OCI-LY7 (cell line): ENCODE data around the gene CNOT10. TPM values are rescaled to one million over a fixed set of nuclear protein-coding genes. Genes with fewer than 3 reads are reported as not detected.

Source experiments
- BruUV-seq: library from RNA; stranded (reverse); fragments of 400-500 nt; replicated peaks from 2 replicates; lab custom pipeline; 2021; lab: Mats Ljungman, UMichigan
- CTCF ChIA-PET: fragments of 300-600 bp; sonication (Branson Sonifier 250); formaldehyde crosslinking; loops from one replicate; lab custom pipeline; 2022; ENCODE audit warnings: antibody characterized with exemption; ENCODE audit not compliant: unreplicated experiment; lab: Charles Lee
- POLR2A ChIA-PET: fragments of 300-600 bp; sonication (Branson Sonifier 250); formaldehyde crosslinking; loops from one replicate; lab custom pipeline; 2022; ENCODE audit warnings: antibody characterized with exemption; lab: Charles Lee
- DNase-seq: peaks from one replicate; pipeline ENCODE4 v3.0.0-alpha.2; 2015; ENCODE audit warnings: low spot score
- H2AFZ ChIP-seq: fragments of 200-600 bp; sonication (generic), shearing (Covaris generic); 2 replicates; pipeline ENCODE4 v1.6.1; 2014; ENCODE audit warnings: mild to moderate bottlenecking, antibody characterized with exemption, low read length, moderate library complexity
- H3K27ac ChIP-seq: fragments of 200-600 bp; sonication (generic); 2 replicates; pipeline ENCODE4 v1.5.1; 2014; ENCODE audit warnings: mixed run types, low read depth, mild to moderate bottlenecking, moderate library complexity, low read length, inconsistent platforms; ENCODE audit not compliant: poor library complexity, severe bottlenecking
- H3K36me3 ChIP-seq: fragments of 200-600 bp; sonication (generic); 2 replicates; pipeline ENCODE4 v1.6.1; 2014; ENCODE audit warnings: mild to moderate bottlenecking, antibody characterized with exemption, low read length, moderate library complexity, mixed read lengths; ENCODE audit not compliant: insufficient read depth
- H3K4me1 ChIP-seq: fragments of 200-600 bp; sonication (generic); 2 replicates; pipeline ENCODE4 v1.5.1; 2014; ENCODE audit warnings: mild to moderate bottlenecking, low read length; ENCODE audit not compliant: insufficient read depth, poor library complexity, severe bottlenecking
- H3K4me2 ChIP-seq: fragments of 200-600 bp; sonication (generic); 2 replicates; pipeline ENCODE4 v1.6.1; 2014; ENCODE audit warnings: mild to moderate bottlenecking, low read length
- H3K4me3 ChIP-seq: fragments of 200-600 bp; sonication (generic); 2 replicates; pipeline ENCODE4 v1.5.1; 2014; ENCODE audit warnings: mild to moderate bottlenecking, low read depth, low read length; ENCODE audit not compliant: poor library complexity, severe bottlenecking
- H3K79me2 ChIP-seq: fragments of 200-600 bp; sonication (generic); 2 replicates; pipeline ENCODE4 v1.6.1; 2016; ENCODE audit warnings: low read depth, mild to moderate bottlenecking, low read length, moderate library complexity, mixed read lengths; ENCODE audit not compliant: insufficient read depth
- H3K9me2 ChIP-seq: fragments of 200-600 bp; sonication (generic); 2 replicates; pipeline ENCODE4 v1.6.1; 2016; ENCODE audit warnings: mild to moderate bottlenecking, low read length, mixed read lengths; ENCODE audit not compliant: insufficient read depth
- H3K9me3 ChIP-seq: fragments of 200-600 bp; sonication (generic); 2 replicates; pipeline ENCODE4 v1.6.1; 2014; ENCODE audit warnings: mild to moderate bottlenecking, mixed run types, low read length, mixed read lengths
- H4K20me1 ChIP-seq: fragments of 200-600 bp; sonication (generic); 2 replicates; pipeline ENCODE4 v1.6.1; 2014; ENCODE audit warnings: mild to moderate bottlenecking, antibody characterized with exemption, low read length, moderate library complexity, mixed read lengths; ENCODE audit not compliant: insufficient read depth
- CTCF ChIP-seq: fragments of 200-600 bp; sonication (generic); conservative IDR thresholded peaks from 2 replicates; pipeline ENCODE4 v1.5.1; 2014; ENCODE audit warnings: mild to moderate bottlenecking, antibody characterized with exemption, low read length, moderate library complexity, mixed read lengths
- EZH2phosphoT487 ChIP-seq: fragments of 200-600 bp; sonication (generic); IDR thresholded peaks from 2 replicates; pipeline ENCODE4 v1.6.1; 2018; ENCODE audit warnings: low read depth, borderline replicate concordance, mild to moderate bottlenecking, mixed run types, antibody characterized with exemption, low read length, moderate library complexity, mixed read lengths
- intact Hi-C: fragments of 100-400 bp; cut with micrococcal nuclease; formaldehyde crosslinking; loops from one replicate; pipeline ENCODE4 v1.10.0; 2022; ENCODE audit not compliant: unreplicated experiment
- total RNA-seq, 2 experiments: library from RNA; depleted of rRNA in 1 of 2; stranded (reverse); fragments of >200 nt in 1 of 2; shearing (Covaris generic) in 1 of 2; gene quantifications; 2 replicates each; pipeline ENCODE4 v1.2.3, GENCODE V29; 2014 to 2022

CNOT10 gene
- total RNA-seq, 2 experiments from 2014 or later, result 56.1 to 60.3 TPM

DNA sequence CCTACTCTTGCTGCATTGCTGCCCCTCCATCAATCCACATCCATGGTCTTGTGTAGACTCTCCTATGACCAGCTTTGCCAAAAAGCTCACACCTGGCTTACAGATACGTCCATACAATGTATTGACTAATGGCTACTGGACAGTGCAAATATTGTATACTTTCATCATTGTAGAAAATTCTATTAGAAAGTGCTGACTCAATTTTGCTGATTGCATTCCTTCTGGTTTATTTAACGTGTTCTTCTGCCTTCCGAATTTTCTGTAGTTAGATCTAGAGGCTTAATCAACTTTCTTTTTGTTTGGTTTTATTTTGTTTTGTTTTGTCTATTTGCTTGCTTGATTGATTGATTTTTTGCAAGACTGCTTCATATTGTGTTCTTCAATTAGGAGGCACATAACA, 29.8 kb upstream of the CNOT10 start:
- Histone ChIP-seq H4K20me1 (no peaks in the 10 kb centered on the region), H3K4me3 (no peak overlapping the region), H3K9me3 (no peaks in the 10 kb centered on the region), H3K4me2 (no peak overlapping the region), H3K79me2 (no peaks in the 10 kb centered on the region), H3K27ac (no peak overlapping the region), H3K9me2 (no peaks in the 10 kb centered on the region), H3K36me3 (no peaks in the 10 kb centered on the region), H2AFZ (no peak overlapping the region), H3K4me1 (no peaks in the 10 kb centered on the region)
- POLR2A ChIA-PET, result interaction anchor here (1.1 to 1.2 kb wide), 2 partner anchors 14 to 87 kb away, joined by 3 to 4 read pairs; no protein-coding TSS in a partner anchor
- BruUV-seq, result no TSS peak
- no peak for DNase-seq
- CTCF ChIA-PET, result no interaction called here
- intact Hi-C loops, result no loop called here
- TF ChIP-seq EZH2phosphoT487 (no peak), CTCF (no peak)

DNA sequence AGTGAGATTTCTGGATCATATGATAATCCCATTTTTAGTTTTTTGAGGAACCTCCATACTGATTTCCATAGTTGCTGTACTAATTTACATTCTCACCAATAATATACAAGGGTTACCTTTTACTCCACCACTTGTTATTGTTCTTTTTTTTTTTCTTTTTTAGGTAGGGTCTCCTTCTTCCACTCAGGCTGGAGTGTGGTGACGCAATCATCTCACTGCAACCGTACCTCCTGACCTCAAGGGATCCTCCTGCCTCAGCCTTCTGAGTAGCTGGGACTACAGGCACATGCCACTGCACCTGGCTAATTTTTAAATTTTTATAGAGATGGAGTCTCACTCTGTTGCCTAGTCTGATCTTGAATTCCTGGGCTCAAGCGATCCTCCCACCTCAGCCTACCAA, 24.4 kb upstream of the CNOT10 start:
- H3K4me2 ChIP-seq, result no peak overlapping the region
- no peak overlapping the region for H2AFZ ChIP-seq
- H3K79me2 ChIP-seq, result no peaks in the 10 kb centered on the region
- POLR2A ChIA-PET, result interaction anchor here (0.6 to 0.7 kb wide), 2 partner anchors 65 to 76 kb away, joined by 3 to 4 read pairs; no protein-coding TSS in a partner anchor
- no peaks in the 10 kb centered on the region for H3K36me3 ChIP-seq
- BruUV-seq, result no TSS peak
- H3K27ac ChIP-seq, result no peak overlapping the region
- TF ChIP-seq EZH2phosphoT487 (no peak), CTCF (no peak)
- no peaks in the 10 kb centered on the region for H3K4me1 ChIP-seq
- intact Hi-C loops, result no loop called here
- H3K4me3 ChIP-seq, result no peak overlapping the region
- CTCF ChIA-PET, result no interaction called here
- no peak for DNase-seq
- H4K20me1 ChIP-seq, result no peaks in the 10 kb centered on the region
- H3K9me3 ChIP-seq, result no peaks in the 10 kb centered on the region
- no peaks in the 10 kb centered on the region for H3K9me2 ChIP-seq

GRCh38 chr3:32662647-32663046, 22.3 kb upstream of the CNOT10 start:
- no peaks in the 10 kb centered on the region for H3K9me2 ChIP-seq
- CTCF ChIA-PET, result interaction anchor here (0.6 kb wide), 1 partner anchor 1027 kb away, joined by 3 read pairs; no protein-coding TSS in a partner anchor
- H3K79me2 ChIP-seq, result no peaks in the 10 kb centered on the region
- POLR2A ChIA-PET, result interaction anchor here (1.0 kb wide), 1 partner anchor 150 kb away, joined by 4 read pairs; no protein-coding TSS in a partner anchor
- H2AFZ ChIP-seq, result no peak overlapping the region
- H4K20me1 ChIP-seq, result no peaks in the 10 kb centered on the region
- no peak overlapping the region for H3K27ac ChIP-seq
- H3K36me3 ChIP-seq, result no peaks in the 10 kb centered on the region
- H3K4me2 ChIP-seq, result no peak overlapping the region
- no peaks in the 10 kb centered on the region for H3K4me1 ChIP-seq
- intact Hi-C loops, result no loop called here
- H3K4me3 ChIP-seq, result no peak overlapping the region
- no TSS peak for BruUV-seq
- no peak for TF ChIP-seq CTCF
- no peak for TF ChIP-seq EZH2phosphoT487
- H3K9me3 ChIP-seq, result no peaks in the 10 kb centered on the region
- no peak for DNase-seq
